HepG2 (cell line): ENCODE measurements around the gene TMEM14C. TPM values are rescaled to one million over a fixed set of nuclear protein-coding genes. Genes with fewer than 3 reads are reported as not detected.

ENCODE experiments used
- ATF7-NPFF ChIP-seq: sonication (generic); formaldehyde crosslinking; IDR thresholded peaks from 2 replicates; pipeline ENCODE4 v1.8.1; 2023; ENCODE audit warnings: mild to moderate bottlenecking, low read depth, missing genetic modification reagents, moderate library complexity
- E2F1 ChIP-seq: sonication (generic); formaldehyde crosslinking; IDR thresholded peaks from 2 replicates; pipeline ENCODE4 v1.5.0; 2020; ENCODE audit warnings: missing genetic modification reagents
- ETV5 ChIP-seq: IDR thresholded peaks from 2 replicates; pipeline ENCODE4 v1.6.1; 2018; ENCODE audit warnings: missing biosample characterization, missing genetic modification reagents, inconsistent platforms, borderline replicate concordance
- GATA4 ChIP-seq: sonication (generic); IDR thresholded peaks from 2 replicates; pipeline ENCODE4 v1.6.1; 2016; ENCODE audit warnings: antibody characterized with exemption, low read depth, borderline replicate concordance
- LRRFIP1 ChIP-seq: sonication (generic); formaldehyde crosslinking; conservative IDR thresholded peaks from 2 replicates; pipeline ENCODE4 v1.4.0; 2020; ENCODE audit warnings: missing genetic modification reagents
- NFYB ChIP-seq: sonication (generic); formaldehyde crosslinking; IDR thresholded peaks from 2 replicates; pipeline ENCODE4 v1.4.0; 2020; ENCODE audit warnings: missing genetic modification reagents
- POLR2G ChIP-seq: fragments of 200-400 bp; formaldehyde crosslinking; IDR thresholded peaks from 2 replicates; pipeline ENCODE4 v1.6.1; 2018; ENCODE audit warnings: mild to moderate bottlenecking, low read depth, low read length, moderate library complexity
- PRDM15 ChIP-seq: sonication (generic); formaldehyde crosslinking; IDR thresholded peaks from 2 replicates; pipeline ENCODE4 v1.4.0; 2020; ENCODE audit warnings: missing genetic modification reagents
- SAP130 ChIP-seq: IDR thresholded peaks from 2 replicates; pipeline ENCODE4 v1.6.1; 2016; ENCODE audit warnings: low read depth
- SIX4 ChIP-seq: sonication (generic); formaldehyde crosslinking; IDR thresholded peaks from 2 replicates; pipeline ENCODE4 v1.4.0; 2020; ENCODE audit warnings: missing genetic modification reagents
- TOE1 ChIP-seq: sonication (generic); formaldehyde crosslinking; IDR thresholded peaks from 2 replicates; pipeline ENCODE4 v1.4.0; 2020; ENCODE audit warnings: mild to moderate bottlenecking, missing genetic modification reagents
- ZBTB3 ChIP-seq: sonication (generic); formaldehyde crosslinking; IDR thresholded peaks from 2 replicates; pipeline ENCODE4 v1.4.0; 2020; ENCODE audit warnings: low read depth, mild to moderate bottlenecking, moderate library complexity, missing genetic modification reagents, borderline replicate concordance
- ZFX ChIP-seq: sonication (generic); formaldehyde crosslinking; IDR thresholded peaks from 2 replicates; pipeline ENCODE4 v1.4.0; 2020; ENCODE audit warnings: mild to moderate bottlenecking, low read depth, missing genetic modification reagents, moderate library complexity
- ZKSCAN8 ChIP-seq: IDR thresholded peaks from 2 replicates; pipeline ENCODE4 v1.6.1; 2016; ENCODE audit warnings: borderline replicate concordance, missing genetic modification reagents, missing compliant biosample characterization
- ZNF264 ChIP-seq: sonication (generic); formaldehyde crosslinking; IDR thresholded peaks from 2 replicates; pipeline ENCODE4 v1.4.0; 2020; ENCODE audit warnings: missing genetic modification reagents
- ZNF629 ChIP-seq: sonication (generic); formaldehyde crosslinking; conservative IDR thresholded peaks from 2 replicates; pipeline ENCODE4 v1.5.0; 2020; ENCODE audit warnings: missing genetic modification reagents
- polyA plus RNA-seq, 8 experiments: library from polyadenylated mRNA; depleted of rRNA in 3 of 8; stranded (reverse) in 7 of 8; unstranded in 1 of 8; fragments of >200 nt; fragmentation: Illumina TruSeq in 4 of 8; extraction: Trizol in 4 of 8; gene quantifications; 2 replicates each; pipeline versions ENCODE4 v1.2.1 to v1.2.3, GENCODE V29; 2011 to 2016; ENCODE audit warnings: low read depth in 4 of 8, missing spikeins in 1 of 8, mixed read lengths in 1 of 8; ENCODE audit not compliant: insufficient read depth in 1 of 8
- total RNA-seq, 5 experiments: library from RNA; depleted of rRNA; stranded (reverse); fragments of >200 nt; fragmentation: Illumina TruSeq; extraction: Trizol; gene quantifications; 2 replicates each; pipeline ENCODE4 v1.2.3, GENCODE V29; 2016; ENCODE audit warnings: low read depth in 1 of 5

TMEM14C gene
- total and polyA plus RNA-seq, 2 of the 13 experiments (the other 11 are each of a cell fraction or from before 2014, with no cell fraction given): 184 TPM

- peak; percentile 49; the same call in 1 of the 2 replicates for TF ChIP-seq E2F1 (CRISPR knock-in tag)
- TF ChIP-seq ETV5: peak; percentile 40; the same call in 1 of the 2 replicates
- peak; percentile 9; the same call in 1 of the 2 replicates for TF ChIP-seq SIX4 (CRISPR knock-in tag)
- TF ChIP-seq PRDM15 (CRISPR knock-in tag): 0 out of 2 replicates have a peak, but pooled peaks have one; percentile 56
- 0 out of 2 replicates have a peak, but pooled peaks have one; percentile 30 for TF ChIP-seq ZBTB3
- TF ChIP-seq ZNF264 (CRISPR knock-in tag): peak; percentile 71; the same call in 1 of the 2 replicates
- peak; percentile 58; the same call in 1 of the 2 replicates for TF ChIP-seq ATF7-NPFF (CRISPR knock-in tag)
- TF ChIP-seq POLR2G: peak; percentile 96
- TF ChIP-seq ZFX (CRISPR knock-in tag): 0 out of 2 replicates have a peak, but pooled peaks have one; percentile 8
- TF ChIP-seq LRRFIP1 (CRISPR knock-in tag): 0 out of 2 replicates have a peak, but pooled peaks have one; percentile 69
- peak; percentile 94 for TF ChIP-seq NFYB
- peak; percentile 10; the same call in 1 of the 2 replicates for TF ChIP-seq ZNF629
- TF ChIP-seq ZKSCAN8 (CRISPR knock-in tag): peak; percentile 33; the same call in 1 of the 2 replicates
- peak; percentile 82; the same call in 1 of the 2 replicates for TF ChIP-seq TOE1 (CRISPR knock-in tag)
- TF ChIP-seq GATA4: peak; percentile 93; the same call in 1 of the 2 replicates
- TF ChIP-seq SAP130: peak; percentile 62; the same call in 1 of the 2 replicates
Observed at GRCh38 chr6:10720960-10721849, 1.7 kb upstream of the TMEM14C start (continued).
